Measurements from ENCODE around the gene DDX1.

DNA sequence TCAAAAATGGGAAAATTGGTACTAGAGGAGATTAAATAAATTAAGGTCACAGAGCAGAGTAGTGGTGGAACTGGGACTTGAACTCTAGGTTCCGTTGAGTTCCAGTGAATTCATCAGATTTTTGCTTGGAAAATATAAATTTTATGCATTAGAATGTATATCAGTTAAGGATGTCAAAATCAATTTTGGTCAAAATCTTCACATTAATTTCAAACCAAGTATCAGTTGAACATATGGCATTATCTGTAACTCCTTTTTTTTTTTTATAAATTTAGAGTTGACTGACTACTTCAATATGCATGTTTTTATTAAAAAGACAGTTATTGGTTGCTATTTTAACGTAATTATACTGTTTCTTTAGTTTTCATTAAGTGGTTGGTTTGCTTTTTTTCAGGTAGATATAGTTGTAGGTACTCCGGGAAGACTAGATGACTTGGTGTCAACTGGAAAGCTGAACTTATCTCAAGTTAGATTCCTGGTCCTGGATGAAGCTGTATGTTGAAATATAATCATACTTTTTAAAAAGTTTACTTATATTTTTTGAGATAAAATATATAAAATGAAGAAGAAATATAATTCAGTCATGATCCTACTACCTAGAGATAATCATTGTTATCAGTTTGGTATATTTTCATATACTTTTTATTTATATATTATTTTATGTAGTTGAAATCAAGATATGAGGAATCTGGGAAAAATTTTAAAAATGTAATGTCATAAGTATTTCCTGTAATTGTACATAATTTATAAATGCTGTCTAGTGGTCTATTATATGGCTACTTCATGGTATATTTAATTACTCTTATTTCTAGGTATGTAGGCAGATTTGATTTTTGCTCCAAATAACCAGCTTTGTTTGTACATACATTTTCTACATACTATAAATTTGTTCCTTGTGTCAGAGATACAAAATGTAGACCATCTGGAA lies 25.4 kb downstream of the DDX1 start:
- TF ChIP-seq, protein P1, sequence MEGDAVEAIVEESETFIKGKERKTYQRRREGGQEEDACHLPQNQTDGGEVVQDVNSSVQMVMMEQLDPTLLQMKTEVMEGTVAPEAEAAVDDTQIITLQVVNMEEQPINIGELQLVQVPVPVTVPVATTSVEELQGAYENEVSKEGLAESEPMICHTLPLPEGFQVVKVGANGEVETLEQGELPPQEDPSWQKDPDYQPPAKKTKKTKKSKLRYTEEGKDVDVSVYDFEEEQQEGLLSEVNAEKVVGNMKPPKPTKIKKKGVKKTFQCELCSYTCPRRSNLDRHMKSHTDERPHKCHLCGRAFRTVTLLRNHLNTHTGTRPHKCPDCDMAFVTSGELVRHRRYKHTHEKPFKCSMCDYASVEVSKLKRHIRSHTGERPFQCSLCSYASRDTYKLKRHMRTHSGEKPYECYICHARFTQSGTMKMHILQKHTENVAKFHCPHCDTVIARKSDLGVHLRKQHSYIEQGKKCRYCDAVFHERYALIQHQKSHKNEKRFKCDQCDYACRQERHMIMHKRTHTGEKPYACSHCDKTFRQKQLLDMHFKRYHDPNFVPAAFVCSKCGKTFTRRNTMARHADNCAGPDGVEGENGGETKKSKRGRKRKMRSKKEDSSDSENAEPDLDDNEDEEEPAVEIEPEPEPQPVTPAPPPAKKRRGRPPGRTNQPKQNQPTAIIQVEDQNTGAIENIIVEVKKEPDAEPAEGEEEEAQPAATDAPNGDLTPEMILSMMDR (conservative IDR thresholded peaks at IDR 0.05; ENCODE audit: low read length), result no peak
- no peak for TF ChIP-seq EZH2phosphoT487 (IDR thresholded peaks at IDR 0.05; ENCODE audit: borderline replicate concordance)

Measured in Loucy (cell line).